ENCODE data around the gene DKKL1. TPM values are rescaled to one million over a fixed set of nuclear protein-coding genes. Genes with fewer than 3 reads are reported as not detected.

The DKKL1 gene
- polyA plus RNA-seq, 1 of the 3 experiments (the other 2 are of a cell fraction), result 0.36 TPM

DNA sequence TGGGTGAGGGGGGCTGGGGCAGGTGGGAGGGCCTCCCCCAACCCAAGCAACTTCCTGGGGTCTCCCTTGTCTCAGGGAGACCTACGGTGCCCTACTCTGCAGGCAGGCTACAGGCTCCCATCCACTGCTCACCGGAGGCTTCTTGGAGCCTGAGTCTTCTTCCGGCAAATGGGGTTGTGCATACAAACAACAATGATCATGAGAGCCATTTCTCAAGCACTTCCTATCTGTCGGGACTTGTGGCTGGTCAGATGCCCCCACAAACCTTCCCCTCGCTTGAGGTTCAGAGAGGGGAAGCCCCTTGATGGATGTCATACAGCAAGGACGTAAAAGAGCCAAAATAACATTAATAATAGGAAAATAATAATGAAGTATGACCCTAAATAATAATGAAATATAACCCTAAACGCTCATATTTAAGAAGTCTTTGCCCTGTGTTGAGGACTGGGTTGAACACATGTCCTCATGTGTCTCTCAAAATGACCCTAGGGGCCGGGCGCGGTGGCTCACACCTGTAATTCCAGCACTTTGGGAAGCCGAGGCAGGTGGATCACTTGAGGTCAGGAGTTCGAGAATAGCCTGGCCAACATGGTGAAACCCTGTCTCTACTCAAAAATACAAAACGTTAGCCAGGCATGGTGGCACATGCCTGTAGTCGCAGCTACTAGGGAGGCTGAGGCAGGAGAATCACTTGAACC lies 27.7 kb upstream of the DKKL1 start:
- POLR2A ChIA-PET, result no interaction called here

DNA sequence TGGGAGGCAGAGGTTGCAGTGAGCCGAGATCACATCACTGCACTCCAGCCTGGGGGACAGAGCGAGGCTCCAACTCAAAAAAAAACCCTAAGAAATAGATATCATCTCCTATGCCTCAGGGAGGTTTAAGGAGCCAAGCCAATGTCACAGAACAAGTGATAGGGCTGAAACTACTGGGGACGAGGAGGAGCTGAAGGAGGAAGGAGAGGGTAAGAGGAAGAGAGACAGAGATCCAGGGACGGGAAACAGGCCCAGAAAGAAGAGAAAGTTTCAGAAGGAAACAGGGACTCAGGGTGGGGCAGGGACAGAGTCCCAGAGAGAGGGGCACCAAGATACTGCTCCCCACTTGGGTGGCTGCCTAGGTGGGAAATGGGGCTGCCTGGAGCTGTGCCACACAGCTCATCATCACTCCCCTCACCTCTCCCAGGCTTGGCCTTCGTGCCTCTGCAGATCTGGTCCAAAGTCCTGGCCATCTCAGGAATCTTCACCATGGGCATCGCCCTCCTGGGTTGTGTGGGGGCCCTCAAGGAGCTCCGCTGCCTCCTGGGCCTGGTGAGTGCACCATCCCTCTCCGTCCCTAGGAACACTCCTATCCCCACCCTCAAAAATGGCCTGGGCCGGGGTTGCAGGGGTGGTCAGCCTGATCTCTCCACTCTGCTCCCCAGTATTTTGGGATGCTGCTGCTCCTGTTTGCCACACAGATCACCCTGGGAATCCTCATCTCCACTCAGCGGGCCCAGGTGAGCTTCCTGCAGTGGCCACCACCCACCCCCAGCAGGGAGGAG lies 27.0 kb upstream of the DKKL1 start:
- H2AFZ ChIP-seq (ENCODE audit: low read depth), result no peak overlapping the region
- H3K9me3 ChIP-seq, result no peaks in the 10 kb centered on the region
- DNase-seq, result no peak
- H3K36me3 ChIP-seq (replicated peaks in 1 of 2; ENCODE audit: control insufficient read depth in 1 of 2, insufficient read depth in 2 of 2, low read length in 1 of 2), result peaks cover 0 to 9% of the 10 kb centered on the region in 2 experiments
- H3K27me3 ChIP-seq (ENCODE audit: insufficient read depth), result no peaks in the 10 kb centered on the region
- no peak overlapping the region for H3K27ac ChIP-seq (ENCODE audit: low read depth in 2 of 2, low read length in 1 of 2)
- no peak overlapping the region for H3K4me3 ChIP-seq (ENCODE audit: low read depth in 2 of 2, low read length in 1 of 2)
- TF ChIP-seq ELF1 (IDR thresholded peaks at IDR 0.05) (no peak), GABPA (IDR thresholded peaks at IDR 0.05; ENCODE audit: low read depth) (no peak), FOXM1 (IDR thresholded peaks at IDR 0.05; ENCODE audit: low read depth) (no peak), SMC3 (IDR thresholded peaks at IDR 0.05; ENCODE audit: low read depth, low read length) (no peak), NFIC (IDR thresholded peaks at IDR 0.05; ENCODE audit: borderline replicate concordance) (no peak), RFX5 (IDR thresholded peaks at IDR 0.05; ENCODE audit: low read length) (no peak), POLR2AphosphoS5 (IDR thresholded peaks at IDR 0.05; ENCODE audit: low read depth, low read length) (no peak), TCF12 (IDR thresholded peaks at IDR 0.05) (no peak), MXI1 (IDR thresholded peaks at IDR 0.05; ENCODE audit: low read depth, low read length) (no peak), SIN3A (IDR thresholded peaks at IDR 0.05; ENCODE audit: borderline replicate concordance, low read depth, low read length) (no peak)
- TF ChIP-seq, protein P1, sequence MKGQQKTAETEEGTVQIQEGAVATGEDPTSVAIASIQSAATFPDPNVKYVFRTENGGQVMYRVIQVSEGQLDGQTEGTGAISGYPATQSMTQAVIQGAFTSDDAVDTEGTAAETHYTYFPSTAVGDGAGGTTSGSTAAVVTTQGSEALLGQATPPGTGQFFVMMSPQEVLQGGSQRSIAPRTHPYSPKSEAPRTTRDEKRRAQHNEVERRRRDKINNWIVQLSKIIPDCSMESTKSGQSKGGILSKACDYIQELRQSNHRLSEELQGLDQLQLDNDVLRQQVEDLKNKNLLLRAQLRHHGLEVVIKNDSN (IDR thresholded peaks at IDR 0.05; ENCODE audit: borderline replicate concordance, low read depth), result no peak
- TF ChIP-seq, protein P2, sequence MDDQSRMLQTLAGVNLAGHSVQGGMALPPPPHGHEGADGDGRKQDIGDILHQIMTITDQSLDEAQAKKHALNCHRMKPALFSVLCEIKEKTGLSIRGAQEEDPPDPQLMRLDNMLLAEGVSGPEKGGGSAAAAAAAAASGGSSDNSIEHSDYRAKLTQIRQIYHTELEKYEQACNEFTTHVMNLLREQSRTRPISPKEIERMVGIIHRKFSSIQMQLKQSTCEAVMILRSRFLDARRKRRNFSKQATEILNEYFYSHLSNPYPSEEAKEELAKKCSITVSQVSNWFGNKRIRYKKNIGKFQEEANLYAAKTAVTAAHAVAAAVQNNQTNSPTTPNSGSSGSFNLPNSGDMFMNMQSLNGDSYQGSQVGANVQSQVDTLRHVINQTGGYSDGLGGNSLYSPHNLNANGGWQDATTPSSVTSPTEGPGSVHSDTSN (IDR thresholded peaks at IDR 0.05), result no peak
- TF ChIP-seq, protein P3, sequence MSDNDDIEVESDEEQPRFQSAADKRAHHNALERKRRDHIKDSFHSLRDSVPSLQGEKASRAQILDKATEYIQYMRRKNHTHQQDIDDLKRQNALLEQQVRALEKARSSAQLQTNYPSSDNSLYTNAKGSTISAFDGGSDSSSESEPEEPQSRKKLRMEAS (IDR thresholded peaks at IDR 0.05; ENCODE audit: low read depth), result no peak
- ChIA-PET CTCF (no interaction called here), POLR2A (no interaction called here)
- no peaks in the 10 kb centered on the region for H3K9me2 ChIP-seq
- H3K79me2 ChIP-seq (ENCODE audit: insufficient read depth), result no peaks in the 10 kb centered on the region
- H3K4me2 ChIP-seq, result no peak overlapping the region
- no peak overlapping the region for H3K9ac ChIP-seq
- peaks cover 2% of the 10 kb centered on the region for H3F3A ChIP-seq (replicated peaks; ENCODE audit: insufficient read depth)
- WGBS (ENCODE audit: low lambda C conversion rate), result 89% methylated on average over 8 of the region's 10 CpGs
- H3K4me1 ChIP-seq (ENCODE audit: control insufficient read depth in 1 of 2, insufficient read depth in 2 of 2, low read depth in 1 of 2, low read length in 1 of 2), result peaks cover 0 to 6% of the 10 kb centered on the region in 2 experiments; a peak in 1 of 4 replicates
- peaks cover 2% of the 10 kb centered on the region; the same call in 1 of the 2 replicates for H4K20me1 ChIP-seq (ENCODE audit: insufficient read depth)

More for the DNA sequence above, 27.7 kb upstream of the DKKL1 start:
- CTCF ChIA-PET, result no interaction called here
- peaks cover 2% of the 10 kb centered on the region; the same call in 1 of the 2 replicates for H4K20me1 ChIP-seq (ENCODE audit: insufficient read depth)
- no peaks in the 10 kb centered on the region for H3K79me2 ChIP-seq (ENCODE audit: insufficient read depth)
- H3K4me3 ChIP-seq (ENCODE audit: low read depth in 2 of 2, low read length in 1 of 2), result no peak overlapping the region
- no peak for DNase-seq
- H3K9ac ChIP-seq, result no peak overlapping the region
- peaks cover 0 to 2% of the 10 kb centered on the region in 2 experiments for H3K36me3 ChIP-seq (replicated peaks in 1 of 2; ENCODE audit: control insufficient read depth in 1 of 2, insufficient read depth in 2 of 2, low read length in 1 of 2)
- H3K4me1 ChIP-seq (ENCODE audit: control insufficient read depth in 1 of 2, insufficient read depth in 2 of 2, low read depth in 1 of 2, low read length in 1 of 2), result peaks cover 0 to 6% of the 10 kb centered on the region in 2 experiments; a peak in 1 of 4 replicates
- H3F3A ChIP-seq (replicated peaks; ENCODE audit: insufficient read depth), result peaks cover 2% of the 10 kb centered on the region
- no peaks in the 10 kb centered on the region for H3K9me3 ChIP-seq
- no peak overlapping the region for H3K4me2 ChIP-seq
- 76% methylated on average over 14 of the region's 14 CpGs for WGBS (ENCODE audit: low lambda C conversion rate)
- TF ChIP-seq EP300 (IDR thresholded peaks at IDR 0.05; ENCODE audit: borderline replicate concordance in 1 of 2, low read depth in 1 of 2, low read length in 1 of 2) (no peak), JUND (IDR thresholded peaks at IDR 0.05) (no peak), FOSL2 (IDR thresholded peaks at IDR 0.05; ENCODE audit: borderline replicate concordance, low read depth) (no peak), GABPA (IDR thresholded peaks at IDR 0.05; ENCODE audit: low read depth) (no peak), GATA2 (CRISPR knock-in tag; IDR thresholded peaks at IDR 0.05) (no peak), RAD21 (IDR thresholded peaks at IDR 0.05; ENCODE audit: low read length) (no peak), EZH2phosphoT487 (IDR thresholded peaks at IDR 0.05; ENCODE audit: borderline replicate concordance, low read depth) (no peak), FOXM1 (IDR thresholded peaks at IDR 0.05; ENCODE audit: low read depth) (no peak), TAF1 (IDR thresholded peaks at IDR 0.05; ENCODE audit: borderline replicate concordance, low read depth, low read length) (no peak), NRF1 (IDR thresholded peaks at IDR 0.05; ENCODE audit: low read depth, low read length) (no peak), TEAD4 (IDR thresholded peaks at IDR 0.05; ENCODE audit: borderline replicate concordance, insufficient read depth) (no peak), RFX5 (IDR thresholded peaks at IDR 0.05; ENCODE audit: low read length) (no peak), MEF2A (IDR thresholded peaks at IDR 0.05; ENCODE audit: borderline replicate concordance, low read depth) (no peak)
- TF ChIP-seq, protein P4, sequence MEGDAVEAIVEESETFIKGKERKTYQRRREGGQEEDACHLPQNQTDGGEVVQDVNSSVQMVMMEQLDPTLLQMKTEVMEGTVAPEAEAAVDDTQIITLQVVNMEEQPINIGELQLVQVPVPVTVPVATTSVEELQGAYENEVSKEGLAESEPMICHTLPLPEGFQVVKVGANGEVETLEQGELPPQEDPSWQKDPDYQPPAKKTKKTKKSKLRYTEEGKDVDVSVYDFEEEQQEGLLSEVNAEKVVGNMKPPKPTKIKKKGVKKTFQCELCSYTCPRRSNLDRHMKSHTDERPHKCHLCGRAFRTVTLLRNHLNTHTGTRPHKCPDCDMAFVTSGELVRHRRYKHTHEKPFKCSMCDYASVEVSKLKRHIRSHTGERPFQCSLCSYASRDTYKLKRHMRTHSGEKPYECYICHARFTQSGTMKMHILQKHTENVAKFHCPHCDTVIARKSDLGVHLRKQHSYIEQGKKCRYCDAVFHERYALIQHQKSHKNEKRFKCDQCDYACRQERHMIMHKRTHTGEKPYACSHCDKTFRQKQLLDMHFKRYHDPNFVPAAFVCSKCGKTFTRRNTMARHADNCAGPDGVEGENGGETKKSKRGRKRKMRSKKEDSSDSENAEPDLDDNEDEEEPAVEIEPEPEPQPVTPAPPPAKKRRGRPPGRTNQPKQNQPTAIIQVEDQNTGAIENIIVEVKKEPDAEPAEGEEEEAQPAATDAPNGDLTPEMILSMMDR (IDR thresholded peaks at IDR 0.05), result no peak
- TF ChIP-seq, protein P5, sequence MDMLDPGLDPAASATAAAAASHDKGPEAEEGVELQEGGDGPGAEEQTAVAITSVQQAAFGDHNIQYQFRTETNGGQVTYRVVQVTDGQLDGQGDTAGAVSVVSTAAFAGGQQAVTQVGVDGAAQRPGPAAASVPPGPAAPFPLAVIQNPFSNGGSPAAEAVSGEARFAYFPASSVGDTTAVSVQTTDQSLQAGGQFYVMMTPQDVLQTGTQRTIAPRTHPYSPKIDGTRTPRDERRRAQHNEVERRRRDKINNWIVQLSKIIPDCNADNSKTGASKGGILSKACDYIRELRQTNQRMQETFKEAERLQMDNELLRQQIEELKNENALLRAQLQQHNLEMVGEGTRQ (IDR thresholded peaks at IDR 0.05; ENCODE audit: borderline replicate concordance, low read depth, low read length), result no peak
- TF ChIP-seq, protein P3 (IDR thresholded peaks at IDR 0.05; ENCODE audit: low read depth), result no peak
- no peak overlapping the region for H3K27ac ChIP-seq (ENCODE audit: low read depth in 2 of 2, low read length in 1 of 2)
- no peaks in the 10 kb centered on the region for H3K9me2 ChIP-seq
- H2AFZ ChIP-seq (ENCODE audit: low read depth), result no peak overlapping the region
- H3K27me3 ChIP-seq (ENCODE audit: insufficient read depth), result no peaks in the 10 kb centered on the region

Measured in SK-N-SH (cell line).